NCI-H2081 (cell line): ENCODE data around the gene DOHH.
"Not testable (repeated sequence)": the region's sequence is repeated elsewhere in the genome, so short reads cannot be mapped to it uniquely, and the experiment has no call there.

Experiments used
- DNase-seq, 2 experiments: peaks; one replicate each; lab custom pipeline; 2025; lab: John Stamatoyannopoulos, UW

Gene DOHH

DNA sequence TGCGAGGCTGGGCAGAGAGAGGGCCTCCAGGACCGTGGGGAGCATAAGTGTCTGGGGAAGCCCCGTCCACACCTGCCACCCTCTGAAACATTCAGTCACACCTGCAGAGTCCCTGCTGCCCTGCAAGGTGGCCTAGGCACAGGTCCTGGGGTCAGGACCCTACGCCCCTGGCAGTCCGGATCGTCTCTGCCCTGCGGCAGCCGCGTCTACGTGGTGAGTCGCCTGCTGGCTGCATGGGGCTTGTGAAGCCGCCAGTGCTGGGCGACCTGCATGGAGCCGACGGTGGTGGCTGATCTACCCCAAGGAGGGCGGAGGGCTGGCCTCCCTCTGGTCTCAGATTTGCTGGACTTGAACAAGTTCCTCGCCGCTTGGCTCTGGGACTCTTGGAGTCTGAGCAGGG, 18.7 kb upstream of the DOHH start:
- no peak for DNase-seq

DNA sequence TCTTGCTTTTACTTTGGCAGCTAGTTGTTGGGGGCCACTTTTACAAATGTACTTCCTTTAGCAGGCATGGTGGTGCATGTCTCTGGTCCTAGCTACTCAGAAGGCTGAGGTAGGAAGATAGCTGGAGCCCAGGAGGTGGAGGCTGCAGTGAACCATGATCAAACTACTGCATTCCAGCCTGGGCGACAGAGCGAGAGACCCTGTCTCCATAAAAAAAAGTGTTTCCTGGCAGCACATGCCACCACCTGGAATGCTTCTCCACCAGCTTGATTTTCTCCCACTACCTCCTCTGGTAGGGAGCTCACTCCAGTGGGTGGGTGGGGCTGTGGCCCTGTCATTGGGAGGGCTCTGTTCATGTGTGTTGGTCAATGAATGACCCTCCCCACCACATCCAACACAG, 18.2 kb upstream of the DOHH start:
- no peak for DNase-seq

DNA sequence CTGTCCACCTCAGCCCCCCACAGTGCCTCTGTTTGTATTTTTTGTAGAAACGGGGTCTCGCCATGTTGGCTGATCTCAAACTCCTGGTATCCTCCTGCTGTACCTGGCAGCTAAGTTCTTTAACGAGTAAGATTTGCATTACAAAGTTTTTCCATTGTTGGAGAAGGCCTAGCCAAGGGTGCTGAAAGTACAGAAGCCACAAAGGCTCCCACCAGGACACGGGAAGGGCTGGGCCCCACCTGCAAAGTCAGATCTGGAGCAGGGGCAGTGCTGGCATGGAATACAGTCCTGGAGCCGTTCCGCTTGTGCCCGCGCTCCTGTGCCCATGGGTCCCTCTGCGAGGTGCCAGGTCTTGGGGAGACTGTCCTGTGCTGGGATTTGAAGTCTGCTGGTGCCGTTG, 17.8 kb upstream of the DOHH start:
- no peak for DNase-seq

DNA sequence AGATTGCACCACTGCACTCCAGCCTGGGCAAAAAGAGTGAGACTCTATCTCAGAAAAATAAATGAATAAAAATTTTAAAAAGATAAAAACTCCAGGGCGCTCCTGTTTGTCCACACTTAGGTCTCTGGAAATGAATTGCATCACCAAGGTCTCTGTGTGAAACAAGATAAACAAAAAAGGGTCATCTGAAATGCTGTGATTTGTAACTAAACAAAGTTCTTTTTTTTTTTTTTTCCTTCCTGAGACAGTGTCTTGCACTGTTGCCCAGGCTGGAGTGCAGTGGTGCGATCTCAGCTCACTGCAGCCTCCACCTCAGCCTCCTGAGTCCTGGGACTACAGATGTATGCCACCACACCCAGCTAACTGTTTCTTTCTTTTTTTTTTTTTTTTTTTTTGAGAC, 17.2 kb upstream of the DOHH start:
- DNase-seq = no peak

GRCh38 chr19:3516675-3517207, 16.3 kb upstream of the DOHH start:
- peak; percentile 88 to 97 for DNase-seq

GRCh38 chr19:3515891-3516422, 15.5 kb upstream of the DOHH start:
- DNase-seq = peak in 1 of 2 experiments; percentile 9

- DNase-seq = no peak
Measured at GRCh38 chr19:3514930-3515329, 14.5 kb upstream of the DOHH start.

DNA sequence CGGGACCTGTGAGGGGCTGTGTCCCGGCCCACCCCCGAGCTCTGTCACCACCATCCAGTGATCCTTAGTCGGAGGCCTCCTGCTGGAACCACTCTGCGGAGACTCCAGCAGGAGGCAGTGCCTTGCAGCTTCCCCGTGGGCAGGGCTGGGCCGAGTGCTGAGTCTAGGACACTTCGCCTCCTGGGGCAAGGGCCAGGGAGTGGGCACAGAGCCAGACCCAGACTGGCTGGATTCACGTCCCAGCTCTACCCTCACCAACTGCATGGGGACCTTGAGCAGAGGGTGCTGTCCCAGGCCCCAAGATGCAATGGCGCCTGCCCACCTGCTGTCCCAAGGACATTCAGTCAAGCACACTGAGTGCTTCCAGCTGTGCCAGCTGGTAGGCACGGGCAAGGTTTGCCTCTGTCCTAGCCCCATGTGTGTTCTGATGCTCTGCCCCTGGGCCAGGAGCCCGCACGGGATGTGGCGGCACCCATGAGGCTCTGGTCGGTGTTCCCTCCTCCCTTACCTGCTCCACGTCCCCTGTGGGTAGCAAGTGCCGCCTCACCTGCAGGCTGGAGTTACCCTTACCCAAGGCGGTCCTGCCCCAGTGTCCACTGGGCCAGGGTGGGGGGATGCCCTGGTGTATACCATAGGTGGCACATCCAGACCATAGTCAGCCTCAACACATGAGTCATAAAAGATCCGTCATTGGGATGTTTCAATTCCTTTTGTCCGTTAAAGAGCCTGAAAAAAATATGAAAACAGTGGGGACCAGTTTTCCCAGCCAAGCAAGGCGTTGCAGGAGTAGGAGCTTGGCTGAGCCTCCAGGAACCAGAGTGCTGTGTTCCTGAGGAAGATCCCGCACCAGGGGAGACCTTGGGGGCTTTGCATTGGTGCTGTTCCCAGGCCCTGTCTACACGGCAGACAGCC, 13.0 kb upstream of the DOHH start:
- DNase-seq = no peak

GRCh38 chr19:3512562-3513228, 12.2 kb upstream of the DOHH start:
- DNase-seq = no peak

DNA sequence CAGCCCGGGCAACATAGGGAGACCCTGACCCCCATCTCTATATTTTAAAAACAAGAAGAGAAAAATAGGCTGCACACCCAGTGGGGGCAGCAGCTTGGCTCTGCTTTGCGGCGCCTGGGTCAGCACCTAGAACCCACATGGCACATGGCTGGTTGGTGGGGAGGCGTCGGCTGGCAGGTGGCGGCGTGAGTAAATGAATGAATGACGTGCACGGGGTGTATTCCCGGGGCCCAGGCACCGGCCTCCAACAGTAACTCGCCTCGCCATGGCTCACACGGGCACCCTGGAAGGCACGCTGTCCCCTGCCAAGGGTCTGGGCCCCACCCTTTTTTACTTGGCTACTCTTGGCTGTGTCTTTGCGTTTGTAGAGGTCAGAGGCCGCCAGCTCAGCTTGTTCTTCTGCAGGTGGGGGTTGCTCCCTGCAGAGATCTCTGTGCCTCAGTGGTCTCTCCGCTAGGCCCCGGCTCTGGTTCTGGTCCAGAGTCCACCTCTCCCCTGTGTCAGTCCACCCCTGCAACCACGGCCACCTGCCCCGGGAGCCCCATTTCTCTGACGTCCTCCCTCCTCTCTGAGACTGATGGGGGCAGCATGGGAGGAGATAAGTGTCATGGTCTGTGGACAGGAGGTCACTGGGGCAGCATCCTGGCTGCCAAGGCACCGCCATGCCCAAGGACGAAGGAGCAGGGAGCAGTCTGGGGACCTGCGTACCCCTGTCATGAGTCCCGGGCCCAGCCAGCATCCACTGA, 11.2 kb upstream of the DOHH start:
- DNase-seq = no peak

DNA sequence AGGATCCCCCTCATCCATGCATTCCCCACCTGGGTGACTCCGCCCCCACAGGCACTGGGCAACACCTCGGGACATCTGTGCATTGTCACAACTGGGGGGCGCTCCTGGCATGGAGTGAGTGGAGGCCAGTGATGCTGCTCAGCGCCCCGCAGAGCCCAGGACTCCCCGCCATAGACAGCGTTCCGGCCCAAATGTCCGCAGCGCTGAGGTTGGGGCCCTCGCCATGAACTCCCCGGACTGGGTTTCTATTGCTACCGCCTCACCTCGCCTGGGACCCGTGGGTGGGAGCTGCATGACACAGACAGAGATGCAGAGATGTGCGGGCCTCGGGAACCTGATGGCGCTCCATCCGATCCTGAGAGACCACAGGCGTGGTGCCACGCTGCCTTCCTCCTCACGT, 10.3 kb upstream of the DOHH start:
- DNase-seq = no peak

DNA sequence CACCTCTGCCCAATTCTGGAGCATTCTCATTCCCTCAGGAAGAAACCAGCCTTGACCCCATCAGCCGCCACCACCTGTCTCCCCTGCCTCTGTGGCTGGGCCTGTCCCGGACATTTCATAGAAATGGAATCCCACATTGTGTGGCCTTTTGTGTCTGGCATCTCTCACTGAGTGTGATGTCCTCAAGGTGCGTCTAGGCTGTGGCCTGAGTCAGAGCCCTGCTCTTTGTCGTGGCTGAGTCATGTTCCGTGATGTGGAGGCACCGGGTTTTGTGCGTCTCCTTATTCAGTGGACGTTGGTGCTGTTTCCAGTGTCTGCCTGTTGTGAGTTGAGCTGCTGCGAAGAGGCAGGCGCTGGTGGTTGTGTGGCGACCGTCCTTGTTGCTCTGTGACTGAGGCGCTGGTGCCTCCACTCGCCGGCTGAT, 9.1 kb upstream of the DOHH start:
- no peak for DNase-seq

DNA sequence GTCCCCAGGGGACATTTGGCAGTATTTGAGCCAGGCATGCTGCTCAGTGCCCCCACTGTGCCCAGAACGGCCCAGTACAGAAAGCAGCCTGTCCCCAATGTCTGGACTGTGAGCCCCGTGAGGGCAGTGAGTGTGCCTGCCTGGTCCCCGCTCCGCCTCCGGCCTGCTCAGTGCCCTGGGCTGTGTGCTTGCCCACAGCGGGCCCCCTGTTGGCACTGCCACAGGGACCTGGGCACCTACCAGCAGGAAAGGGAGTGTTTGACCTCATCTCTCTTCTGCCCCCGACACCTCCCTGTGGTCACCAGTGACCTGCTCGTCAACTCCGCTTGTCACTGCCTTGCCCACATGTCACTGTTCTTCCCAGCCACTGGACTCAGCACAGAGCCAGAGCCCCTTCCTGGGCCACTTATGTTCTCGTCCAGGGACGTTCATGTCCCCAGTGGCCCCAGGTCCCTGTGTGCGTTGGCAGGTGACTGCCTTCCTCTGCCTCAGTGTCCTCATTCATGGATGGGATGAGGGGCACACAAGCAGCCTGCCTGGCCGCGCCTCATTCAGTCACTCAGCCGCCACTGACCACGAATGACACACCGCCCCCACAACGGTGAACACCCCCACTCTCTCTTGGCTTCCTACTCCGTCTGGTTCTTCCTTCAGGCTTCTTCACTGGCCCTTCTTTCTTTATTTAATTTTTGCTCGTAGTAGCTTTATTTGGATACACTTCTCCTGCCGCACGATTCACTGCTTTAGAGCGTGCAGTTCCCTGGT, 8.5 kb upstream of the DOHH start:
- DNase-seq = no peak

GRCh38 chr19:3508121-3508661, 7.7 kb upstream of the DOHH start:
- DNase-seq = not testable (repeated sequence)

- DNase-seq = peak in 1 of 2 experiments; percentile 17
Measured at GRCh38 chr19:3507371-3508120, 7.1 kb upstream of the DOHH start.

DNA sequence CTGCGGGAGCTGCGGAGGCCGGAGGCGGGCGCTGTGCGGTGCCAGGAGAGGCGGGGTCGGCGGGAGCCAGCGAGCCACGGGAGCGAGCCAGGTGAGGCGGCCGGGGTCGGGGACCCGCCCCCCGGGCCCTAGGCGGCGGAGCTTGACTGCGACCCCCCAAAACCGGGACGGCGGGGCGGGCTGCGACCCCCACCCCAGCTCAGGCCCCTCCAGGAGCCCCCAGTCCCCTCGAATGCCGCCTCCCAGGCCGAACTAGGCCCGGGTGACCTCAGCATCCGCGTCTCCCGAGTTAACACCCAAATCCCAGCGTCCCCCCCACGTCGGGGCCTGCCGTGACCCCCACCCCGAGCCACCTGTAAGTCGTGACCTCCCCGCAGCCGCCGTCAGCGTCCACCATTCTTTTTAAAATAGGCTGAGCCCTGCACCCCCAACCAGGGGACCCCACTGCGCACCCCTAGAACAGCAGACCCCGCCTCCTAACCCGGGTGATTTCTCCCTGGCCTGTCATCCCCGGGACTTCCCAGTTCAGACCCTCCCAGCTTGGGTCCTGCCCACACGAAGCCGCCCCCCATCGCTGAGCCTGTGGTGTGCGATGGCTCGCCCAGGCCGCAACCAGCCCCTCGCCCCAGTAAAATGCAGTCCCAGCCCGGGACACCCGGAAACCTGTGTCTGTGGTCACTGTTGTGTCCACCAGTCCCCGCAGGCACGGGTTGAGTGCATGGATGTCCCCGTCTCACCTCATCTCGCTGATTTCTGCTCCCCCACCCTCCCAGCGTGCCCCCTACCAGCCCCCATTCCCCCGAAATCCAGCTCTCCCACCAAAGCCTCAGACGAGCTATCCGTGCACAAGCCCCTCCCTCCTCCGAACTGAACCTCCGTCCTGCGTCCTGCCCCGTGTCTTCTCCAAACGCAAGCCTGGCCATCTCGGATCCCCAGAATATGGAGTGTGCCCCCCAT, 6.2 kb upstream of the DOHH start:
- DNase-seq = no peak

- DNase-seq = peak; percentile 98 to 99
Measured at GRCh38 chr19:3505598-3506383, 5.3 kb upstream of the DOHH start, which contains the start of gene FZR1. TSS of gene FZR1 (plus strand) at chr19:3506311. CDS start at chr19:3522990, 16,679 bp downstream.

- DNase-seq = no peak
Measured at GRCh38 chr19:3504735-3505134, 4.3 kb upstream of the DOHH start.
